HEK293 (cell line): ENCODE measurements around the gene DST.
A peak's percentile ranks its signal among the peaks of the same experiment; 100 is the strongest.

Source experiments
- CTCF ChIA-PET: fragments of 350-600 bp; formaldehyde crosslinking; extraction: SDS; loops from one replicate; lab custom pipeline; 2021; ENCODE audit warnings: antibody characterized with exemption; lab: Yijun Ruan, JAX
- POLR2A ChIA-PET: fragments of 300-600 bp; formaldehyde crosslinking; extraction: SDS; loops from one replicate; lab custom pipeline; 2020; ENCODE audit warnings: antibody characterized with exemption, inconsistent platforms; lab: Yijun Ruan, JAX
- H3K27ac ChIP-seq: fragments of 200-500 bp; sonication (Bioruptor generic); 2 replicates; pipeline ENCODE4 v1.5.1; 2014; ENCODE audit warnings: low read depth, low read length, control low read depth, inconsistent platforms; ENCODE audit errors: extremely low read depth
- H3K36me3 ChIP-seq, 2 experiments: fragments of 200-500 bp in 1 of 2; sonication (Bioruptor generic) in 1 of 2; 1 replicate in 1 of 2; 2 replicates in 1 of 2; pipeline ENCODE4 v1.5.1; 2014 to 2017; ENCODE audit warnings: inconsistent platforms in 2 of 2, low read length in 2 of 2; ENCODE audit not compliant: control insufficient read depth in 2 of 2, insufficient read depth in 1 of 2
- H3K4me1 ChIP-seq: fragments of 200-500 bp; sonication (Bioruptor generic); 2 replicates; pipeline ENCODE4 v1.5.1; 2014; ENCODE audit warnings: mild to moderate bottlenecking, low read length, inconsistent platforms; ENCODE audit not compliant: control insufficient read depth, insufficient read depth
- H3K4me3 ChIP-seq: 2 replicates; pipeline ENCODE4 v1.5.1; 2011; ENCODE audit warnings: low read depth, mild to moderate bottlenecking, control low read depth, low read length, moderate library complexity
- H3K9me3 ChIP-seq: fragments of 200-500 bp; sonication (Bioruptor generic); 2 replicates; pipeline ENCODE4 v1.5.1; 2014; ENCODE audit warnings: low read depth, low read length, inconsistent platforms; ENCODE audit not compliant: control insufficient read depth, insufficient read depth
- GLIS2 ChIP-seq: fragments of 450-650 bp; formaldehyde crosslinking; IDR thresholded peaks from 2 replicates; pipeline ENCODE4 v1.5.1; 2016; ENCODE audit warnings: missing biosample characterization, missing genetic modification characterization
- MZF1 ChIP-seq: fragments of 450-650 bp; formaldehyde crosslinking; IDR thresholded peaks from 2 replicates; pipeline ENCODE4 v1.5.1; 2017; ENCODE audit warnings: missing biosample characterization, missing genetic modification characterization, borderline replicate concordance
- RBAK ChIP-seq: fragments of 450-650 bp; formaldehyde crosslinking; IDR thresholded peaks from 2 replicates; pipeline ENCODE4 v1.5.1; 2016; ENCODE audit warnings: missing biosample characterization, missing genetic modification characterization
- SCRT1 ChIP-seq: fragments of 450-650 bp; formaldehyde crosslinking; IDR thresholded peaks from 2 replicates; pipeline ENCODE4 v1.5.1; 2016; ENCODE audit warnings: missing biosample characterization, missing genetic modification characterization, borderline replicate concordance
- SCRT2 ChIP-seq: fragments of 450-650 bp; formaldehyde crosslinking; IDR thresholded peaks from 2 replicates; pipeline ENCODE4 v1.5.1; 2016; ENCODE audit warnings: missing biosample characterization, missing genetic modification characterization
- ZFHX2 ChIP-seq: fragments of 450-650 bp; formaldehyde crosslinking; conservative IDR thresholded peaks from 2 replicates; pipeline ENCODE4 v1.5.1; 2016; ENCODE audit warnings: missing biosample characterization, missing genetic modification characterization
- ZFP41 ChIP-seq: fragments of 450-650 bp; formaldehyde crosslinking; IDR thresholded peaks from 2 replicates; pipeline ENCODE4 v1.5.1; 2016; ENCODE audit warnings: missing biosample characterization, missing genetic modification characterization, borderline replicate concordance
- ZNF175 ChIP-seq: fragments of 450-650 bp; formaldehyde crosslinking; IDR thresholded peaks from 2 replicates; pipeline ENCODE4 v1.5.1; 2016; ENCODE audit warnings: missing biosample characterization, missing genetic modification characterization
- ZNF19 ChIP-seq: fragments of 450-650 bp; formaldehyde crosslinking; IDR thresholded peaks from 2 replicates; pipeline ENCODE4; 2016; ENCODE audit warnings: missing biosample characterization, missing genetic modification characterization, low read depth
- ZNF202 ChIP-seq: fragments of 450-650 bp; formaldehyde crosslinking; IDR thresholded peaks from 2 replicates; pipeline ENCODE4 v1.5.1; 2016; ENCODE audit warnings: missing biosample characterization, missing genetic modification characterization, borderline replicate concordance
- ZNF416 ChIP-seq: fragments of 450-650 bp; formaldehyde crosslinking; IDR thresholded peaks from 2 replicates; pipeline ENCODE4 v1.5.1; 2016; ENCODE audit warnings: missing biosample characterization, missing genetic modification characterization
- ZNF514 ChIP-seq: fragments of 450-650 bp; formaldehyde crosslinking; IDR thresholded peaks from 2 replicates; pipeline ENCODE4 v1.5.1; 2016; ENCODE audit warnings: missing biosample characterization, missing genetic modification characterization
- ZSCAN23 ChIP-seq: fragments of 450-650 bp; formaldehyde crosslinking; IDR thresholded peaks from 2 replicates; pipeline ENCODE4 v1.5.1; 2016; ENCODE audit warnings: missing biosample characterization, missing genetic modification characterization
- TF ChIP-seq, protein P1 (sequence below): fragments of 450-650 bp; formaldehyde crosslinking; IDR thresholded peaks from 2 replicates; pipeline ENCODE4 v1.5.1; 2016; ENCODE audit warnings: missing biosample characterization, missing genetic modification characterization
- TF ChIP-seq, protein P2 (sequence below): fragments of 450-650 bp; formaldehyde crosslinking; IDR thresholded peaks from 2 replicates; pipeline ENCODE4 v1.5.1; 2016; ENCODE audit warnings: missing biosample characterization, missing genetic modification characterization
- TF ChIP-seq, protein P3 (sequence below): fragments of 450-650 bp; formaldehyde crosslinking; optimal IDR thresholded peaks from 2 replicates; pipeline ENCODE3; 2016; ENCODE audit warnings: missing biosample characterization, mild to moderate bottlenecking, missing genetic modification characterization
- TF ChIP-seq, protein P4 (sequence below): fragments of 450-650 bp; formaldehyde crosslinking; IDR thresholded peaks from 2 replicates; pipeline ENCODE4 v1.5.1; 2016; ENCODE audit warnings: missing biosample characterization, missing genetic modification characterization, borderline replicate concordance
- TF ChIP-seq, protein P5 (sequence below): fragments of 450-650 bp; formaldehyde crosslinking; IDR thresholded peaks from 2 replicates; pipeline ENCODE4 v1.5.1; 2017; ENCODE audit warnings: missing biosample characterization, missing genetic modification characterization

Gene DST

DNA sequence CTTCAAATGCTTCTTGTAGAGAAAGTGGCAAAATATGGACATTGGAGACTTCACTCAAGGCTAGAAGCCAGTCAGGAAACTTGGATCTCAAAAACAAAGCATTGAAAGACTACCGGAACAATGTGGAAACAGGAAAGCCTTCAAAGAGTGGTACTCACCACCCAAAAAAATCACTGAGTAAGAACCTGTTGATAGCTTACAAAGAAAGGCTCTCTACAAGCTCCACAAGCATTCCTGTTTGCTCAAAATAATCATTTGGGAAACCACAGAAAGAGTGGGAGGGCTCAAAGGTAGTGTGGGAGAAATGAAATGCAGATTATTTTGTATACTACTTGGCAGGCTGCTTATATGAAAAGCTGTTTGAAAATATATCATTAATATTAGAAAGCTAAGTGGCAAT, 9.5 kb upstream of the DST start:
- no peak overlapping the region for H3K4me3 ChIP-seq
- H3K4me1 ChIP-seq, result peaks cover 52% of the 10 kb centered on the region
- peaks cover 4 to 11% of the 10 kb centered on the region in 2 experiments; a peak in 2 of 3 replicates for H3K36me3 ChIP-seq
- CTCF ChIA-PET, result interaction anchor here (0.6 to 3.9 kb wide), 4 partner anchors 15 to 413 kb away, joined by 3 to 12 read pairs (median 4); no protein-coding TSS in a partner anchor
- peak overlapping the region; percentile 27 for H3K27ac ChIP-seq
- TF ChIP-seq SCRT2 (tag by site-specific recombination) (peak; percentile 96), ZSCAN23 (no peak), SCRT1 (tag by site-specific recombination) (peak; percentile 87), ZFHX2 (tag by site-specific recombination) (peak; percentile 63), ZFP41 (no peak)
- no peaks in the 10 kb centered on the region for H3K9me3 ChIP-seq
- POLR2A ChIA-PET, result no interaction called here

DNA sequence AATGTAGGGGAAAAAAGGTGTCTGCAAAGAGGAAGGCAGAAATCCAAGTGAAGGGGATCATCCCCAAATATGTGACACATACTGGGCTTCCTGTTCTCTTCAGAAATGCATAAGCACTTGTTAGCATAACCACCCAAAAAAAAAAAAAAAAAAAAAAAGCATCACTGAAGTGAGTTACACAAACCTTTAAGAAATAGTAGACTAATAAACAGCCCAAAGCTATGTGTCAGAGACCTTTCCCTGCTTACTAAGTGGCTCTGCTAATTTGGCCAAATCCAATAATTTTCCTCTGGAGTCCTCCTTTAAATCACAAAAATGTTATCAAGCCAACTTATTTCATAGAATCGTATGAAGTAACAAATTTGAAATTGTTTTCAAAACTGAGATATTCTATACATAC, 7.5 kb upstream of the DST start:
- TF ChIP-seq MZF1 (tag by site-specific recombination) (peak; percentile 67; the same call in 1 of the 2 replicates), ZNF19 (no peak), RBAK (tag by site-specific recombination) (no peak)
- TF ChIP-seq, protein P1, sequence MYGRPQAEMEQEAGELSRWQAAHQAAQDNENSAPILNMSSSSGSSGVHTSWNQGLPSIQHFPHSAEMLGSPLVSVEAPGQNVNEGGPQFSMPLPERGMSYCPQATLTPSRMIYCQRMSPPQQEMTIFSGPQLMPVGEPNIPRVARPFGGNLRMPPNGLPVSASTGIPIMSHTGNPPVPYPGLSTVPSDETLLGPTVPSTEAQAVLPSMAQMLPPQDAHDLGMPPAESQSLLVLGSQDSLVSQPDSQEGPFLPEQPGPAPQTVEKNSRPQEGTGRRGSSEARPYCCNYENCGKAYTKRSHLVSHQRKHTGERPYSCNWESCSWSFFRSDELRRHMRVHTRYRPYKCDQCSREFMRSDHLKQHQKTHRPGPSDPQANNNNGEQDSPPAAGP (tag by site-specific recombination), result no peak
- ChIA-PET POLR2A (no interaction called here), CTCF (interaction anchor here (0.7 to 3.9 kb wide), 6 partner anchors 13 to 425 kb away, joined by 3 to 12 read pairs (median 4); no protein-coding TSS in a partner anchor)
- H3K36me3 ChIP-seq, result peaks cover 4 to 24% of the 10 kb centered on the region in 2 experiments
- H3K4me1 ChIP-seq, result peaks cover 33% of the 10 kb centered on the region
- H3K9me3 ChIP-seq, result no peaks in the 10 kb centered on the region
- H3K4me3 ChIP-seq, result no peak overlapping the region
- H3K27ac ChIP-seq, result no peak overlapping the region

DNA sequence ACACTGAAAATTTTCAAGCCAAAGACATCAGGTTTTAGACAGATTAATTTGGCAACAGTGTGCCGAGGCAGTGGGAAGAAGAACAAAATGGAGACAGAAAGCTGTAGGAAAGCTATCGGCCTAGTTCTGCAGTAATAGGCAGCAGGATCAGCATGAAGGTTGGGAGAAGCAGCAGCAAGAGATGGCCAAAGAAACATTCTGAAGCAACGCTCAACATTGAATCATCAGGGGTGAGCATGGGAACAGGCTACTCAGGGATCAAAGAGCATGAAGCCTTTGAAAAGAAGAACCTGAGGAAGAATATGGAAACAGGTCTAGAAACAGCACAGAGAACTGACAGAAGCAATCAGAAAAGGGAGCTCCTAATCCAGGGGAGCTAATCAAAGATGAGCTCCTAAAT, 7.1 kb upstream of the DST start:
- H3K4me1 ChIP-seq, result peaks cover 31% of the 10 kb centered on the region
- TF ChIP-seq ZNF202 (tag by site-specific recombination), result no peak
- TF ChIP-seq, protein P2, sequence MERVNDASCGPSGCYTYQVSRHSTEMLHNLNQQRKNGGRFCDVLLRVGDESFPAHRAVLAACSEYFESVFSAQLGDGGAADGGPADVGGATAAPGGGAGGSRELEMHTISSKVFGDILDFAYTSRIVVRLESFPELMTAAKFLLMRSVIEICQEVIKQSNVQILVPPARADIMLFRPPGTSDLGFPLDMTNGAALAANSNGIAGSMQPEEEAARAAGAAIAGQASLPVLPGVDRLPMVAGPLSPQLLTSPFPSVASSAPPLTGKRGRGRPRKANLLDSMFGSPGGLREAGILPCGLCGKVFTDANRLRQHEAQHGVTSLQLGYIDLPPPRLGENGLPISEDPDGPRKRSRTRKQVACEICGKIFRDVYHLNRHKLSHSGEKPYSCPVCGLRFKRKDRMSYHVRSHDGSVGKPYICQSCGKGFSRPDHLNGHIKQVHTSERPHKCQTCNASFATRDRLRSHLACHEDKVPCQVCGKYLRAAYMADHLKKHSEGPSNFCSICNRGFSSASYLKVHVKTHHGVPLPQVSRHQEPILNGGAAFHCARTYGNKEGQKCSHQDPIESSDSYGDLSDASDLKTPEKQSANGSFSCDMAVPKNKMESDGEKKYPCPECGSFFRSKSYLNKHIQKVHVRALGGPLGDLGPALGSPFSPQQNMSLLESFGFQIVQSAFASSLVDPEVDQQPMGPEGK, result no peak
- TF ChIP-seq, protein P3, sequence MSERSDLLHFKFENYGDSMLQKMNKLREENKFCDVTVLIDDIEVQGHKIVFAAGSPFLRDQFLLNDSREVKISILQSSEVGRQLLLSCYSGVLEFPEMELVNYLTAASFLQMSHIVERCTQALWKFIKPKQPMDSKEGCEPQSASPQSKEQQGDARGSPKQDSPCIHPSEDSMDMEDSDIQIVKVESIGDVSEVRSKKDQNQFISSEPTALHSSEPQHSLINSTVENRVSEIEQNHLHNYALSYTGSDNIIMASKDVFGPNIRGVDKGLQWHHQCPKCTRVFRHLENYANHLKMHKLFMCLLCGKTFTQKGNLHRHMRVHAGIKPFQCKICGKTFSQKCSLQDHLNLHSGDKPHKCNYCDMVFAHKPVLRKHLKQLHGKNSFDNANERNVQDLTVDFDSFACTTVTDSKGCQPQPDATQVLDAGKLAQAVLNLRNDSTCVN (tag by site-specific recombination), result peak; percentile 2

DNA sequence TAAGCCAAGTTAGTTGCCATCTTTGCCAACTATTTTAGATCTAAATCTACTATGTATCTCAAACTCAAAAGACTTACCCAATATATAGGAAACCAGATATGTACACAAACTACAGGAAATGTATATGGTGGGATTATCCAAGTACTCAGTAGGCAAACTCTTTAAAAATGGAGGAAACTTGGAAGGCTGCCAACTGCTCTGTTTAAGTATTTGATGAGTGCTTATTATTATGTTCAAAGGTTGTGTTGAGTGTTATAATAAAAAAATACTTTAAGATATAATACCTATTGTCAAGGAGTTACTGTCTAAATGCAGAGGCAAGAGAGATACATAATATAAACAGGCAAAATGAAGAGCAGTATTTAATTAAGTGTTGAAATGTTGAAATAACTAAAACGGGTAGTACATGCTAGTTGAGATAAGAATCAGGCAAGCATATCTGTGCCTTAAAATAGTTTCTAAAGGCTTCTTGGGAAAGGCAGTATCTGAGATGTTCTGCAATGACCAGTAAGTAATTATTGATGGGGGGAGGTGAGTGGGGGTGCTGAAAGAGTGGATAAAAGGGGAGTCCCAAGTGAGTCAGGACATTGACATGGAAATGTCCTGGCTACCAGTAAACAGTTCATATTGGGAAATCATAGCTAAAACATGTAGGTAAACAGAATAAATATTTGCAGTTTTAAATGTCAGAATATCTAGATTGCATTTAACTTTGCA, 6.5 kb upstream of the DST start:
- ChIA-PET CTCF (interaction anchor here (0.7 to 3.9 kb wide), 5 partner anchors 12 to 426 kb away, joined by 3 to 12 read pairs (median 3); no protein-coding TSS in a partner anchor), POLR2A (no interaction called here)
- no peak overlapping the region for H3K27ac ChIP-seq
- TF ChIP-seq ZNF175 (tag by site-specific recombination), result no peak
- no peak for TF ChIP-seq ZNF416 (tag by site-specific recombination)
- TF ChIP-seq, protein P4, sequence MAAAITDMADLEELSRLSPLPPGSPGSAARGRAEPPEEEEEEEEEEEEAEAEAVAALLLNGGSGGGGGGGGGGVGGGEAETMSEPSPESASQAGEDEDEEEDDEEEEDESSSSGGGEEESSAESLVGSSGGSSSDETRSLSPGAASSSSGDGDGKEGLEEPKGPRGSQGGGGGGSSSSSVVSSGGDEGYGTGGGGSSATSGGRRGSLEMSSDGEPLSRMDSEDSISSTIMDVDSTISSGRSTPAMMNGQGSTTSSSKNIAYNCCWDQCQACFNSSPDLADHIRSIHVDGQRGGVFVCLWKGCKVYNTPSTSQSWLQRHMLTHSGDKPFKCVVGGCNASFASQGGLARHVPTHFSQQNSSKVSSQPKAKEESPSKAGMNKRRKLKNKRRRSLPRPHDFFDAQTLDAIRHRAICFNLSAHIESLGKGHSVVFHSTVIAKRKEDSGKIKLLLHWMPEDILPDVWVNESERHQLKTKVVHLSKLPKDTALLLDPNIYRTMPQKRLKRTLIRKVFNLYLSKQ (tag by site-specific recombination), result no peak
- TF ChIP-seq ZNF514 (tag by site-specific recombination), result no peak
- TF ChIP-seq GLIS2 (tag by site-specific recombination), result no peak
- TF ChIP-seq, protein P5, sequence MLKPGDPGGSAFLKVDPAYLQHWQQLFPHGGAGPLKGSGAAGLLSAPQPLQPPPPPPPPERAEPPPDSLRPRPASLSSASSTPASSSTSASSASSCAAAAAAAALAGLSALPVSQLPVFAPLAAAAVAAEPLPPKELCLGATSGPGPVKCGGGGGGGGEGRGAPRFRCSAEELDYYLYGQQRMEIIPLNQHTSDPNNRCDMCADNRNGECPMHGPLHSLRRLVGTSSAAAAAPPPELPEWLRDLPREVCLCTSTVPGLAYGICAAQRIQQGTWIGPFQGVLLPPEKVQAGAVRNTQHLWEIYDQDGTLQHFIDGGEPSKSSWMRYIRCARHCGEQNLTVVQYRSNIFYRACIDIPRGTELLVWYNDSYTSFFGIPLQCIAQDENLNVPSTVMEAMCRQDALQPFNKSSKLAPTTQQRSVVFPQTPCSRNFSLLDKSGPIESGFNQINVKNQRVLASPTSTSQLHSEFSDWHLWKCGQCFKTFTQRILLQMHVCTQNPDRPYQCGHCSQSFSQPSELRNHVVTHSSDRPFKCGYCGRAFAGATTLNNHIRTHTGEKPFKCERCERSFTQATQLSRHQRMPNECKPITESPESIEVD (tag by site-specific recombination), result peak; percentile 68

More for the DNA sequence above, 7.1 kb upstream of the DST start:
- no peaks in the 10 kb centered on the region for H3K9me3 ChIP-seq
- H3K27ac ChIP-seq, result no peak overlapping the region
- H3K36me3 ChIP-seq, result peaks cover 4 to 28% of the 10 kb centered on the region in 2 experiments
- ChIA-PET CTCF (interaction anchor here (0.7 to 3.9 kb wide), 6 partner anchors 12 to 426 kb away, joined by 3 to 12 read pairs (median 4); no protein-coding TSS in a partner anchor), POLR2A (no interaction called here)
- H3K4me3 ChIP-seq, result no peak overlapping the region

More for the DNA sequence above, 6.5 kb upstream of the DST start:
- no peak overlapping the region for H3K4me3 ChIP-seq
- H3K4me1 ChIP-seq, result peaks cover 31% of the 10 kb centered on the region
- H3K36me3 ChIP-seq, result peaks cover 4 to 31% of the 10 kb centered on the region in 2 experiments
- H3K9me3 ChIP-seq, result no peaks in the 10 kb centered on the region
